Stomach (tissue), 4 donors: Measurements from ENCODE around the gene SFPQ.

ENCODE experiments used
- CTCF ChIP-seq, 7 experiments: fragments of 450-650 bp in 4 of 7; fragments of 200-600 bp in 3 of 7; sonication (generic) in 3 of 7; IDR thresholded peaks; one replicate each; pipeline ENCODE4 v1.5.1; 2016 to 2019; ENCODE audit warnings: antibody characterized with exemption in 7 of 7, control low read depth in 2 of 7, mild to moderate bottlenecking in 1 of 7
- EP300 ChIP-seq: sonication (generic); formaldehyde crosslinking; IDR thresholded peaks from one replicate; pipeline ENCODE4 v1.6.1; 2017; ENCODE audit warnings: antibody characterized with exemption
- POLR2A ChIP-seq, 4 donors: fragments of 450-650 bp; IDR thresholded peaks; one replicate each; pipeline ENCODE4 v1.6.1; 2016; ENCODE audit warnings: antibody characterized with exemption in 4 of 4, control low read depth in 2 of 4, mild to moderate bottlenecking in 1 of 4, moderate library complexity in 1 of 4

GRCh38 chr1:35220976-35221375, 28.0 kb upstream of the SFPQ start:
- TF ChIP-seq CTCF (IDR thresholded peaks at IDR 0.05) = peak in 1 of 7 experiments; percentile 19
- no peak for TF ChIP-seq POLR2A (IDR thresholded peaks at IDR 0.05)
- no peak for TF ChIP-seq EP300
